ENCODE data around the gene PLA2G4E. TPM values are rescaled to one million over a fixed set of nuclear protein-coding genes. Genes with fewer than 3 reads are reported as not detected.

Gene PLA2G4E
- total and polyA plus RNA-seq, 9 of the 15 experiments (the other 6 are each of a cell fraction or from before 2014, with no cell fraction given) = 0.03 TPM; not detected in 8

GRCh38 chr15:41972253-41973242 lies 48.3 kb downstream of the PLA2G4E start, which contains the start of gene EHD4 (continued):
- TF ChIP-seq, protein P1, sequence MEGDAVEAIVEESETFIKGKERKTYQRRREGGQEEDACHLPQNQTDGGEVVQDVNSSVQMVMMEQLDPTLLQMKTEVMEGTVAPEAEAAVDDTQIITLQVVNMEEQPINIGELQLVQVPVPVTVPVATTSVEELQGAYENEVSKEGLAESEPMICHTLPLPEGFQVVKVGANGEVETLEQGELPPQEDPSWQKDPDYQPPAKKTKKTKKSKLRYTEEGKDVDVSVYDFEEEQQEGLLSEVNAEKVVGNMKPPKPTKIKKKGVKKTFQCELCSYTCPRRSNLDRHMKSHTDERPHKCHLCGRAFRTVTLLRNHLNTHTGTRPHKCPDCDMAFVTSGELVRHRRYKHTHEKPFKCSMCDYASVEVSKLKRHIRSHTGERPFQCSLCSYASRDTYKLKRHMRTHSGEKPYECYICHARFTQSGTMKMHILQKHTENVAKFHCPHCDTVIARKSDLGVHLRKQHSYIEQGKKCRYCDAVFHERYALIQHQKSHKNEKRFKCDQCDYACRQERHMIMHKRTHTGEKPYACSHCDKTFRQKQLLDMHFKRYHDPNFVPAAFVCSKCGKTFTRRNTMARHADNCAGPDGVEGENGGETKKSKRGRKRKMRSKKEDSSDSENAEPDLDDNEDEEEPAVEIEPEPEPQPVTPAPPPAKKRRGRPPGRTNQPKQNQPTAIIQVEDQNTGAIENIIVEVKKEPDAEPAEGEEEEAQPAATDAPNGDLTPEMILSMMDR (IDR thresholded peaks at IDR 0.05 in 2 of 3, conservative IDR thresholded peaks at IDR 0.05 in 1 of 3; ENCODE audit: insufficient read depth in 2 of 3, low read depth in 1 of 3, low read length in 3 of 3) = peak in 2 of 3 experiments; percentile 40 to 51; a peak in 3 of 6 replicates
- TF ChIP-seq ZFPM2 (CRISPR knock-in tag; IDR thresholded peaks at IDR 0.05) (no peak), L3MBTL2 (IDR thresholded peaks at IDR 0.05) (peak; percentile 57; the same call in 1 of the 2 replicates), TAF15 (IDR thresholded peaks at IDR 0.05; ENCODE audit: low read depth, low read length) (no peak), EZH2 (IDR thresholded peaks at IDR 0.05; ENCODE audit: borderline replicate concordance, low read depth, low read length) (no peak), MYC (IDR thresholded peaks at IDR 0.05; ENCODE audit: low read depth, low read length) (peak; percentile 76), MYC (CRISPR knock-in tag; IDR thresholded peaks at IDR 0.05; ENCODE audit: borderline replicate concordance, low read depth) (no peak), TCFL5 (CRISPR knock-in tag; conservative IDR thresholded peaks at IDR 0.05) (no peak), ZNF263 (CRISPR knock-in tag; IDR thresholded peaks at IDR 0.05; ENCODE audit: borderline replicate concordance) (no peak; the same call in 1 of the 2 replicates), TAF7 (tag; IDR thresholded peaks at IDR 0.05) (no peak), THAP7 (CRISPR knock-in tag; IDR thresholded peaks at IDR 0.05) (no peak), ESRRB (CRISPR knock-in tag; IDR thresholded peaks at IDR 0.05; ENCODE audit: borderline replicate concordance) (no peak), SREBF1 (IDR thresholded peaks at IDR 0.05; ENCODE audit: borderline replicate concordance, low read depth, low read length) (no peak), IRF1 (CRISPR knock-in tag; IDR thresholded peaks at IDR 0.05; ENCODE audit: borderline replicate concordance) (no peak), NFE2L1 (tag; IDR thresholded peaks at IDR 0.05; ENCODE audit: borderline replicate concordance, low read depth) (no peak), POLR2A (conservative IDR thresholded peaks at IDR 0.05) (peak; percentile 84), RBM25 (IDR thresholded peaks at IDR 0.05; ENCODE audit: low read depth, low read length, severe bottlenecking) (peak; percentile 92), RBM15 (IDR thresholded peaks at IDR 0.05; ENCODE audit: insufficient read depth, low read length) (no peak), MECOM (CRISPR knock-in tag; IDR thresholded peaks at IDR 0.05) (no peak)
- TF ChIP-seq, protein P2, sequence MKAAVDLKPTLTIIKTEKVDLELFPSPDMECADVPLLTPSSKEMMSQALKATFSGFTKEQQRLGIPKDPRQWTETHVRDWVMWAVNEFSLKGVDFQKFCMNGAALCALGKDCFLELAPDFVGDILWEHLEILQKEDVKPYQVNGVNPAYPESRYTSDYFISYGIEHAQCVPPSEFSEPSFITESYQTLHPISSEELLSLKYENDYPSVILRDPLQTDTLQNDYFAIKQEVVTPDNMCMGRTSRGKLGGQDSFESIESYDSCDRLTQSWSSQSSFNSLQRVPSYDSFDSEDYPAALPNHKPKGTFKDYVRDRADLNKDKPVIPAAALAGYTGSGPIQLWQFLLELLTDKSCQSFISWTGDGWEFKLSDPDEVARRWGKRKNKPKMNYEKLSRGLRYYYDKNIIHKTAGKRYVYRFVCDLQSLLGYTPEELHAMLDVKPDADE (conservative IDR thresholded peaks at IDR 0.05; ENCODE audit: control insufficient read depth, low read depth, low read length) = no peak; the same call in 1 of the 2 replicates
- TF ChIP-seq, protein P3, sequence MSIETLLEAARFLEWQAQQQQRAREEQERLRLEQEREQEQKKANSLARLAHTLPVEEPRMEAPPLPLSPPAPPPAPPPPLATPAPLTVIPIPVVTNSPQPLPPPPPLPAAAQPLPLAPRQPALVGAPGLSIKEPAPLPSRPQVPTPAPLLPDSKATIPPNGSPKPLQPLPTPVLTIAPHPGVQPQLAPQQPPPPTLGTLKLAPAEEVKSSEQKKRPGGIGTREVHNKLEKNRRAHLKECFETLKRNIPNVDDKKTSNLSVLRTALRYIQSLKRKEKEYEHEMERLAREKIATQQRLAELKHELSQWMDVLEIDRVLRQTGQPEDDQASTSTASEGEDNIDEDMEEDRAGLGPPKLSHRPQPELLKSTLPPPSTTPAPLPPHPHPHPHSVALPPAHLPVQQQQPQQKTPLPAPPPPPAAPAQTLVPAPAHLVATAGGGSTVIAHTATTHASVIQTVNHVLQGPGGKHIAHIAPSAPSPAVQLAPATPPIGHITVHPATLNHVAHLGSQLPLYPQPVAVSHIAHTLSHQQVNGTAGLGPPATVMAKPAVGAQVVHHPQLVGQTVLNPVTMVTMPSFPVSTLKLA (conservative IDR thresholded peaks at IDR 0.05) = peak; percentile 45 to 73; a peak in 3 of 4 replicates
